Upper lobe of left lung (tissue), 6 donors: Measurements from ENCODE around the gene MYOF. TPM values are rescaled to one million over a fixed set of nuclear protein-coding genes. Genes with fewer than 3 reads are reported as not detected.
A peak's percentile ranks its signal among the peaks of the same experiment; 100 is the strongest.

Source experiments
- ATAC-seq, 2 donors: fragments of 200-7000 bp; cut with Tn5 transposase; one replicate each; pipeline ENCODE4 v1.9.1; 2022; ENCODE audit warnings: mild to moderate bottlenecking in 2 of 2, moderate library complexity in 2 of 2; ENCODE audit not compliant: low FRiP score in 2 of 2
- DNase-seq, 2 donors: peaks; one replicate each; pipeline ENCODE4 v3.0.0-alpha.2; 2019 to 2020
- H3K27ac ChIP-seq, 4 donors: fragments of 200-600 bp; sonication (generic); one replicate each; pipeline ENCODE4 v1.5.1; 2016 to 2019
- H3K27me3 ChIP-seq, 4 donors: fragments of 200-600 bp; sonication (generic); one replicate each; pipeline ENCODE4 v1.5.1; 2017 to 2019
- H3K36me3 ChIP-seq, 4 donors: fragments of 200-600 bp; sonication (generic); one replicate each; pipeline ENCODE4 v1.5.1; 2016 to 2019
- H3K4me1 ChIP-seq, 4 donors: fragments of 200-600 bp; sonication (generic); one replicate each; pipeline ENCODE4 v1.5.1; 2018 to 2019
- H3K4me3 ChIP-seq, 4 donors: fragments of 200-600 bp; sonication (generic); one replicate each; pipeline ENCODE4 v1.5.1; 2017 to 2019; ENCODE audit warnings: mild to moderate bottlenecking in 2 of 4, moderate library complexity in 1 of 4
- H3K9me3 ChIP-seq, 4 donors: fragments of 200-600 bp; sonication (generic); one replicate each; pipeline ENCODE4 v1.5.1; 2018 to 2019
- CTCF ChIP-seq, 6 experiments: fragments of 450-650 bp in 4 of 6; fragments of 200-600 bp in 2 of 6; sonication (generic) in 2 of 6; IDR thresholded peaks; one replicate each; pipeline ENCODE4 v1.5.1; 2016 to 2019; ENCODE audit warnings: antibody characterized with exemption in 6 of 6
- EP300 ChIP-seq, 4 donors: sonication (generic); formaldehyde crosslinking; IDR thresholded peaks; one replicate each; pipeline ENCODE4 v1.5.1; 2017; ENCODE audit warnings: antibody characterized with exemption in 4 of 4, control low read depth in 2 of 4
- POLR2A ChIP-seq, 4 donors: fragments of 450-650 bp; IDR thresholded peaks; one replicate each; pipeline ENCODE4 v1.5.1; 2016 to 2017; ENCODE audit warnings: antibody characterized with exemption in 4 of 4, mild to moderate bottlenecking in 2 of 4
- POLR2AphosphoS5 ChIP-seq, 2 donors: sonication (generic); formaldehyde crosslinking; IDR thresholded peaks; one replicate each; pipeline ENCODE4 v1.5.1; 2017; ENCODE audit warnings: antibody characterized with exemption in 2 of 2
- WGBS, 2 donors: methylation state at CpG; one replicate each; pipeline ENCODE4 v1.1.5; 2017 to 2018; 5-methylcytosine and 5-hydroxymethylcytosine counted together
- total RNA-seq, 6 donors: library from RNA; depleted of rRNA in 4 of 6; stranded (reverse); fragments of >200 nt in 4 of 6; gene quantifications; one replicate each; pipeline versions ENCODE4 v1.1.0 to v1.2.1, GENCODE V29; 2016 to 2021
- donor health status: DM: no; HTN: no; CAD: no; lungs with moderate emphysema.
- donor health status: DM: no; HTN: yes; CAD: no; lungs with severe emphysema.

The MYOF gene
- total RNA-seq, 6 donors from 2014 or later = 83.9 to 168 (median 129) TPM

DNA sequence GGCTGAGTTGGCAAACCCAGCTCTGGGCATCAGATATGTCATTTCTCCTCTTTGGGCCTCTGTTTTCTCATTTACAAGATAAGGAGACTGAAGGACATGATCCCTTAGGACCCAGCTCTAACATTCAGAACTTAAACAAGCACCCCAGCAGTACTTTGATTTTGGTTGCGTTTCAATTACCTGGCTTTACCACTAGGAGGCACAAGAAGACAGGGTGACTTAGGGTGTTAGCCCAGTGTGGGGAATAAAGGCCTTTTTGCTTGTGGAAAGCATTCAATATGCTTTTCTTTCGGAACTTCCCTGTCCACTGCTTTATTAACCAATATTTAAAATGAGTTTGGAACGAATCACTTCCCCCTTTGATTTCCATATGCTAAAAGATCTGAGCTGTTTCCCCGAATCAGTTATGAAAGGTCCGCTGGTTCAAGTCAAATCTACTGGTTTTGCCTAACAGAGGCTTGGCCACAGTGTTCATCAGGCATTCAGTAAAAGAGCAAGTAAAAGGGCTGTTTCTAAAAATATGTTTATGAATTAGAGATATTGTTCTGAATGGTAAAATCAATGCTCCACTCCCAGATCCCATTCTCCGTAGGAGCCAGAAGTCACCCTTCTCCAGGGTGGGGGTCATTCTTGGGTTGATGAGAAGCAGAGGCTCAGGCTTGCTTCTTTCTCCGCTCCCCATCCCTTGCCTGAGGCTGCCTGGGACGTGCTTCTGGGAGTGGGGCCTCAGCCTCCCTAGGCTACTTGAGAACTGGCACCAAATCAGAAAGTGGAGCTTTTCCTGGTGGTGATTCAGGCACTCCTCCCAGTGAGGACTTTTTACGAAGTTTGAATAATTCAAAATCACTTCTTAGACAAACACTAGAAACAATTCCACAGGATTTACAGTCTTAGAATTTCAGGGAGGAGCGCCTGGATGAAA is 105.5 kb downstream of the MYOF start:
- Histone ChIP-seq H3K4me1 (peaks cover 0 to 10% (median 7%) of the 10 kb centered on the region in 4 donors), H3K4me3 (peak overlapping the region in 1 of 4 donors; percentile 15), H3K27me3 (no peaks in the 10 kb centered on the region), H3K9me3 (no peaks in the 10 kb centered on the region), H3K36me3 (peaks cover 10 to 58% (median 36%) of the 10 kb centered on the region in 4 donors), H3K27ac (peak overlapping the region; percentile 22 to 73 (median 58))
- TF ChIP-seq POLR2AphosphoS5 (IDR thresholded peaks at IDR 0.05) (peak in 1 of 2 donors; percentile 26), POLR2A (IDR thresholded peaks at IDR 0.05) (no peak), CTCF (IDR thresholded peaks at IDR 0.05) (peak; percentile 85 to 96 (median 90)), EP300 (IDR thresholded peaks at IDR 0.05) (no peak)
- 42 to 44% methylated on average over 10 of the region's 10 CpGs for WGBS, 2 donors
- peak; percentile 89 to 93 for ATAC-seq
- peak in 1 of 2 donors; percentile 75 for DNase-seq

DNA sequence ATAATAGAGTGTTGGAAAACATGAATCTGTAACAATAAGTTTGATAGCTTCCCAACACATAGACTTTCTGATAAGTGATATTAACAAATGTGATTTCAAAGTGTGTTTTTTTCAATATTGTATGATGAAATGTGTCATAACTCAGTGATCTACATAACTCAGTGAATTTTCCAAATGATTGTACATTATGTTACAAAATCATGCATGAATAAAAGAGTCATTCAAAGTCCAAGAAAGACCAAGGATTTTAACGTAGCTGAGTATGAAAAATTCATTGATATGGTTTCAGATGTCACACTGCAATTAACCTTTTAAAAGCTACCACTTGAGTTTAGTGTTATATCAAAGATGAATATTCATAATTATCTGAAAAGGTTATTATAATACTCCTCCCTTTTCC is 111.2 kb downstream of the MYOF start:
- DNase-seq = no peak
- TF ChIP-seq POLR2AphosphoS5 (IDR thresholded peaks at IDR 0.05) = no peak
- Histone ChIP-seq H3K36me3 (peaks cover 10 to 66% (median 38%) of the 10 kb centered on the region in 4 donors), H3K9me3 (no peaks in the 10 kb centered on the region), H3K4me3 (no peak overlapping the region), H3K27ac (no peak overlapping the region), H3K4me1 (no peaks in the 10 kb centered on the region), H3K27me3 (no peaks in the 10 kb centered on the region)
- ATAC-seq = no peak
- 64 to 78% methylated on average over 1 of the region's 1 CpG for WGBS, 2 donors

GRCh38 chr10:93369588-93370164 is 112.5 kb downstream of the MYOF start:
- TF ChIP-seq POLR2A (IDR thresholded peaks at IDR 0.05) (no peak), CTCF (IDR thresholded peaks at IDR 0.05) (no peak), POLR2AphosphoS5 (IDR thresholded peaks at IDR 0.05) (no peak), EP300 (IDR thresholded peaks at IDR 0.05) (no peak)
- DNase-seq (no peak), ATAC-seq (no peak)
- H3K36me3 ChIP-seq = peaks cover 8 to 64% (median 38%) of the 10 kb centered on the region in 4 donors
- H3K27me3 ChIP-seq = no peaks in the 10 kb centered on the region
- H3K4me3 ChIP-seq = no peak overlapping the region
- no peaks in the 10 kb centered on the region for H3K9me3 ChIP-seq
- 83 to 86% methylated on average over 6 of the region's 6 CpGs for WGBS, 2 donors
- H3K27ac ChIP-seq = no peak overlapping the region
- H3K4me1 ChIP-seq = peaks cover 0 to 5% (median 1%) of the 10 kb centered on the region in 4 donors

GRCh38 chr10:93368210-93368609 is 113.9 kb downstream of the MYOF start:
- H3K4me3 ChIP-seq = no peak overlapping the region
- 79 to 92% methylated on average over 2 of the region's 2 CpGs for WGBS, 2 donors
- TF ChIP-seq POLR2AphosphoS5 (IDR thresholded peaks at IDR 0.05) (no peak), POLR2A (IDR thresholded peaks at IDR 0.05) (no peak), CTCF (IDR thresholded peaks at IDR 0.05) (no peak), EP300 (IDR thresholded peaks at IDR 0.05) (no peak)
- peaks cover 7 to 62% (median 30%) of the 10 kb centered on the region in 4 donors for H3K36me3 ChIP-seq
- no peak overlapping the region for H3K27ac ChIP-seq
- ATAC-seq (peak in 1 of 2 donors; percentile 37), DNase-seq (no peak)
- H3K4me1 ChIP-seq = peaks cover 5 to 16% (median 9%) of the 10 kb centered on the region in 4 donors
- no peaks in the 10 kb centered on the region for H3K9me3 ChIP-seq
- H3K27me3 ChIP-seq = no peaks in the 10 kb centered on the region

DNA sequence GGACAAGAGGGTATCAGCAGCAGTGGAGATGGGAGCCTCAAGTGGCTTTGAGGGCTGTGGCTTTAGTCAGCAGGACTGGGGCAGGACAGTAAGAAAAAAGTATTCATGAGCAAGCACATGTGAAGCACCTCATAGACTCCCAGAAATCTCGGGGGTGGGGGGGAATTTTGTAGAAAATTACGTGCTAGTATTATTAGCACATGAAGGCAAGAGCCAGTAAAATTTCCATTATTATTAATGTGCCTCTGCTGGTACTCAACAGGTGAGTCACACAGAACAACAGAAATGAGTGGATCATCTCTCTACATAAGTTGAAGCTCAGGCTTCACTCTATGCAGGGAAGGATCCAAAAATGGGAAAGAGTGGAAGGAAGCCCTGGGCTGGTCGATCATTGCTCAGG is 114.5 kb downstream of the MYOF start:
- peaks cover 5 to 16% (median 9%) of the 10 kb centered on the region in 4 donors for H3K4me1 ChIP-seq
- H3K27me3 ChIP-seq = no peaks in the 10 kb centered on the region
- 83 to 90% methylated on average over 3 of the region's 3 CpGs for WGBS, 2 donors
- DNase-seq (no peak), ATAC-seq (no peak)
- no peak for TF ChIP-seq POLR2A (IDR thresholded peaks at IDR 0.05)
- TF ChIP-seq CTCF (IDR thresholded peaks at IDR 0.05) = no peak
- H3K27ac ChIP-seq = no peak overlapping the region
- no peak overlapping the region for H3K4me3 ChIP-seq
- peaks cover 2 to 58% (median 25%) of the 10 kb centered on the region in 4 donors for H3K36me3 ChIP-seq
- no peaks in the 10 kb centered on the region for H3K9me3 ChIP-seq
